SK-N-SH treated with all-trans-retinoic acid at 6 μM for 48 hours (cell line): ENCODE data around the gene KHNYN.

Experiments
- TCF4 ChIP-seq: fragments of 250-450 bp; sonication (Bioruptor Pico); IDR thresholded peaks from 2 replicates; pipeline ENCODE4 v1.8.0; 2021; ENCODE audit warnings: mild to moderate bottlenecking, moderate library complexity, borderline replicate concordance
- ZFP3 ChIP-seq: fragments of 250-450 bp; sonication (Bioruptor Pico); IDR thresholded peaks from 2 replicates; pipeline ENCODE4 v1.5.0; 2020; ENCODE audit warnings: mild to moderate bottlenecking, moderate library complexity
- ZNF8 ChIP-seq: fragments of 450-650 bp; formaldehyde crosslinking; IDR thresholded peaks from 2 replicates; pipeline ENCODE4 v1.5.0; 2020; ENCODE audit warnings: mild to moderate bottlenecking, moderate library complexity

DNA sequence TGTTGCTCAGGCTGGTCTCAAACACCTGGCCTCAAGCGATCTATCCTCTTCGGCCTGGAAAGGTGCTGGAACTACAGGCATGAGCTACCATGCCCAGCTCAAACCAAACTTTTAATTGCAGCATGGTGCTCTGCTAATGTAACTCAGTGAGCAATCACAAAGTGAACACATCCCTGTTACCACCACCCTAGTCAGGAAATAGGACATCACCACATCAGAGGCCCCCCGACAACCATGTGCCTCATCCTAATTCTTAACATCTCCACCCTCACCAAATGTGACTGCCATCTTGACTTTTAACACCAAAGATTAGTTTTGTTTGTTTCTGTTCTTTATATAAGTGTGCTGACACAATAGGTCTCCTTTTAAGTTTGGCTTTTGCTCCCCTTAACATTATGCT lies 35.6 kb downstream of the KHNYN start:
- no peak for TF ChIP-seq ZFP3 (CRISPR knock-in tag)
- no peak for TF ChIP-seq TCF4
- no peak for TF ChIP-seq ZNF8 (CRISPR knock-in tag)
